A549 (cell line): ENCODE results near the gene FAM171A1. TPM values are rescaled to one million over a fixed set of nuclear protein-coding genes. Genes with fewer than 3 reads are reported as not detected.

Experiments used
- ATAC-seq, 2 experiments: fragments of 200-7000 bp in 1 of 2; fragments of >200 bp in 1 of 2; cut with Nextera tagmentation in 1 of 2; cut with Tn5 transposase in 1 of 2; 3 replicates each; pipeline versions ENCODE4 v1.8.0 to v1.9.1; 2018 to 2020; ENCODE audit warnings: mild to moderate bottlenecking in 1 of 2, moderate library complexity in 1 of 2
- CTCF ChIA-PET: fragments of 300-600 bp; sonication (Branson Sonifier 250); formaldehyde crosslinking; extraction: SDS; loops from one replicate; lab custom pipeline; 2021; ENCODE audit warnings: antibody characterized with exemption, inconsistent platforms; lab: Yijun Ruan, JAX
- POLR2A ChIA-PET: fragments of 350-600 bp; formaldehyde crosslinking; extraction: SDS; loops from one replicate; lab custom pipeline; 2021; ENCODE audit warnings: antibody characterized with exemption, inconsistent platforms; lab: Yijun Ruan, JAX
- DNase-seq, 2 experiments: peaks; one replicate each; pipeline versions ENCODE4 v3.0.0 to v3.0.0-alpha.2; 2011 to 2016; ENCODE audit warnings: low read depth in 1 of 2, low spot score in 1 of 2
- FAIRE-seq: peaks from 2 replicates; lab custom pipeline; 2011; peaks lifted over from hg19 to GRCh38; lab: Jason Lieb, UNC
- H3K27ac ChIP-seq, 2 experiments: fragments of >200 bp; sonication (Bioruptor Twin); formaldehyde crosslinking; 3 replicates each; pipeline ENCODE4 v1.5.1; 2016 to 2017
- H3K4me1 ChIP-seq: fragments of >200 bp; sonication (Bioruptor Twin); formaldehyde crosslinking; 3 replicates; pipeline ENCODE4 v1.6.1; 2016
- H3K4me2 ChIP-seq: fragments of >200 bp; sonication (Bioruptor Twin); formaldehyde crosslinking; 3 replicates; pipeline ENCODE4 v1.6.1; 2016
- H3K4me3 ChIP-seq: fragments of >200 bp; sonication (Bioruptor Twin); formaldehyde crosslinking; 3 replicates; pipeline ENCODE4 v1.5.1; 2016
- H3K9me3 ChIP-seq: fragments of >200 bp; sonication (Bioruptor Twin); formaldehyde crosslinking; 3 replicates; pipeline ENCODE4 v1.6.1; 2016
- BCL3 ChIP-seq: fragments of >200 bp; sonication (Bioruptor Twin); formaldehyde crosslinking; IDR thresholded peaks from 3 replicates; pipeline ENCODE4 v1.6.1; 2016
- CBX2 ChIP-seq: fragments of 200-600 bp; sonication (generic); IDR thresholded peaks from 2 replicates; pipeline ENCODE4 v1.6.1; 2016; ENCODE audit warnings: low read depth, mild to moderate bottlenecking, borderline replicate concordance
- CBX8 ChIP-seq: fragments of 200-600 bp; sonication (generic); IDR thresholded peaks from 2 replicates; pipeline ENCODE4 v1.6.1; 2016
- CEBPB ChIP-seq, 2 experiments: fragments of >200 bp in 1 of 2; sonication (Bioruptor Twin) in 1 of 2; formaldehyde crosslinking in 1 of 2; IDR thresholded peaks; 2 replicates each; pipeline ENCODE4 v1.6.1; 2012 to 2016
- CHD2 ChIP-seq: fragments of 150-350 bp; IDR thresholded peaks from 2 replicates; pipeline ENCODE4 v1.6.1; 2014; ENCODE audit warnings: low read length; ENCODE audit not compliant: partially characterized antibody
- CHD4 ChIP-seq: fragments of 200-600 bp; sonication (generic); IDR thresholded peaks from 2 replicates; pipeline ENCODE4 v1.6.1; 2016; ENCODE audit warnings: antibody characterized with exemption, mild to moderate bottlenecking, borderline replicate concordance
- CTCF ChIP-seq: fragments of >200 bp; sonication (Bioruptor Twin); formaldehyde crosslinking; IDR thresholded peaks from 3 replicates; pipeline ENCODE4 v1.5.1; 2016
- EHMT2 ChIP-seq: fragments of 200-600 bp; sonication (generic); IDR thresholded peaks from 2 replicates; pipeline ENCODE4 v1.6.1; 2016; ENCODE audit warnings: antibody characterized with exemption, low read depth, mild to moderate bottlenecking, moderate library complexity
- EP300 ChIP-seq, 2 experiments: fragments of >200 bp; sonication (Bioruptor Twin); formaldehyde crosslinking; IDR thresholded peaks; 2 replicates in 1 of 2; 3 replicates in 1 of 2; pipeline ENCODE4 v1.6.1; 2016 to 2017
- FOSB ChIP-seq: fragments of 250-450 bp; sonication (Bioruptor Pico); IDR thresholded peaks from 2 replicates; pipeline ENCODE4 v1.5.0; 2020; ENCODE audit warnings: mild to moderate bottlenecking, moderate library complexity
- FOSL2 ChIP-seq, 2 experiments: fragments of 450-650 bp in 1 of 2; fragments of >200 bp in 1 of 2; sonication (Bioruptor Twin) in 1 of 2; formaldehyde crosslinking; IDR thresholded peaks; 2 replicates each; pipeline versions ENCODE4 v1.5.0 to v1.6.1; 2016 to 2020; ENCODE audit warnings: mild to moderate bottlenecking in 1 of 2, moderate library complexity in 1 of 2
- JUN ChIP-seq, 2 experiments: fragments of >200 bp; sonication (Bioruptor Twin); formaldehyde crosslinking; IDR thresholded peaks; 2 replicates in 1 of 2; 3 replicates in 1 of 2; pipeline ENCODE4 v1.6.1; 2016 to 2017
- KDM1A ChIP-seq: fragments of 200-600 bp; sonication (generic); IDR thresholded peaks from 2 replicates; pipeline ENCODE4 v1.6.1; 2016; ENCODE audit warnings: low read depth, mild to moderate bottlenecking
- MAFK ChIP-seq: fragments of 450-650 bp; IDR thresholded peaks from 2 replicates; pipeline ENCODE4 v1.6.1; 2014; ENCODE audit not compliant: partially characterized antibody
- MAZ ChIP-seq: fragments of 150-350 bp; IDR thresholded peaks from 2 replicates; pipeline ENCODE4 v1.6.1; 2014; ENCODE audit warnings: antibody characterized with exemption, low read depth, low read length, borderline replicate concordance
- NFE2L2 ChIP-seq: fragments of 150-350 bp; conservative IDR thresholded peaks from 2 replicates; pipeline ENCODE4 v1.6.1; 2014; ENCODE audit warnings: low read length
- NR3C1 ChIP-seq: fragments of >200 bp; sonication (Bioruptor Twin); formaldehyde crosslinking; IDR thresholded peaks from 3 replicates; pipeline ENCODE4 v1.6.1; 2017
- PBX3 ChIP-seq: IDR thresholded peaks from 2 replicates; pipeline ENCODE4 v1.6.1; 2012
- RAD21 ChIP-seq, 2 experiments: fragments of >200 bp in 1 of 2; sonication (Bioruptor Twin) in 1 of 2; formaldehyde crosslinking in 1 of 2; IDR thresholded peaks in 1 of 2; conservative IDR thresholded peaks in 1 of 2; 2 replicates in 1 of 2; 3 replicates in 1 of 2; pipeline ENCODE4 v1.6.1; 2012 to 2018; ENCODE audit warnings: inconsistent platforms in 1 of 2
- RCOR1 ChIP-seq: fragments of 150-350 bp; IDR thresholded peaks from 2 replicates; pipeline ENCODE4 v1.6.1; 2014; ENCODE audit warnings: antibody characterized with exemption, low read length, low read depth
- RFX5 ChIP-seq: fragments of 450-650 bp; IDR thresholded peaks from 2 replicates; pipeline ENCODE4 v1.7.1; 2014; ENCODE audit warnings: antibody characterized with exemption, mild to moderate bottlenecking, moderate library complexity
- SREBF2 ChIP-seq: fragments of 450-650 bp; IDR thresholded peaks from 2 replicates; pipeline ENCODE4 v1.6.1; 2014; ENCODE audit warnings: mild to moderate bottlenecking, moderate library complexity
- TFCP2L1 ChIP-seq: fragments of 250-450 bp; sonication (Bioruptor Pico); IDR thresholded peaks from 2 replicates; pipeline ENCODE4 v1.5.0; 2021; ENCODE audit warnings: mild to moderate bottlenecking
- ZNF302 ChIP-seq: fragments of 250-450 bp; sonication (Bioruptor Pico); IDR thresholded peaks from 2 replicates; pipeline ENCODE4 v1.9.0; 2021; ENCODE audit warnings: inconsistent platforms, mild to moderate bottlenecking, moderate library complexity
- ZSCAN20 ChIP-seq: fragments of 250-450 bp; sonication (Bioruptor Pico); IDR thresholded peaks from 2 replicates; pipeline ENCODE4 v1.8.0; 2022; ENCODE audit warnings: mild to moderate bottlenecking, moderate library complexity
- WGBS: methylation state at CpG from one replicate; pipeline ENCODE4 v1.1.6; 2017; ENCODE audit errors: missing lambda C conversion rate; 5-methylcytosine and 5-hydroxymethylcytosine counted together
- polyA plus RNA-seq, 4 experiments: library from polyadenylated mRNA; depleted of rRNA in 3 of 4; stranded (reverse); fragments of >200 nt; fragmentation: RNase III in 1 of 4; extraction: RNeasy Plus Mini Kit Qiagen cat#74134 plus additional on column Dnase treatment in 1 of 4; gene quantifications; 2 replicates in 3 of 4; 3 replicates in 1 of 4; pipeline ENCODE4 v1.2.3, GENCODE V29; 2011 to 2017
- TF ChIP-seq, protein P1 (sequence below): fragments of 200-600 bp; sonication (generic); IDR thresholded peaks from 2 replicates; pipeline ENCODE4 v1.6.1; 2016; ENCODE audit warnings: antibody characterized with exemption, mild to moderate bottlenecking, moderate library complexity

Gene FAM171A1
- polyA plus RNA-seq, 2 of the 4 experiments (the other 2 are of a cell fraction): 13.8 to 15.2 TPM

DNA sequence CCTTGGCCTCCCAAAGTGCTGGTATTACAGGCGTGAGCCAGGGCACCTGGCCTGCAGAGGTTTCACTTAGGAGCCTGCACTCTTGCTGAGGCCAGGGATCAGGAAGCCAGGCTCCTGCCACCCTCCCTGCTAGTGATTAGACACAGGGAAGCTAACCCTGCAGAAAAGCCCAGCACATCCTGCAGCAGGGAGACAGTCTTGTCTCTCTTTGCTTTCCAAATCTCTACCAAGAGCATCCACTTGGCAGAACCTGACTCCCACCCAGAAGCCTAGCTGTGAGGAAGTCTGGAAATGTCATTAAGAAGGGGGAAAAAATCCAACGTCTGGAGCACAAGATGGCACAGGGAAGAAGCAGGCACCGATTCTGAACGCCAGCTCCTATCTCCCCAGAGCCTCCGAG lies 8.0 kb upstream of the FAM171A1 start (continued):
- TF ChIP-seq, protein P1, sequence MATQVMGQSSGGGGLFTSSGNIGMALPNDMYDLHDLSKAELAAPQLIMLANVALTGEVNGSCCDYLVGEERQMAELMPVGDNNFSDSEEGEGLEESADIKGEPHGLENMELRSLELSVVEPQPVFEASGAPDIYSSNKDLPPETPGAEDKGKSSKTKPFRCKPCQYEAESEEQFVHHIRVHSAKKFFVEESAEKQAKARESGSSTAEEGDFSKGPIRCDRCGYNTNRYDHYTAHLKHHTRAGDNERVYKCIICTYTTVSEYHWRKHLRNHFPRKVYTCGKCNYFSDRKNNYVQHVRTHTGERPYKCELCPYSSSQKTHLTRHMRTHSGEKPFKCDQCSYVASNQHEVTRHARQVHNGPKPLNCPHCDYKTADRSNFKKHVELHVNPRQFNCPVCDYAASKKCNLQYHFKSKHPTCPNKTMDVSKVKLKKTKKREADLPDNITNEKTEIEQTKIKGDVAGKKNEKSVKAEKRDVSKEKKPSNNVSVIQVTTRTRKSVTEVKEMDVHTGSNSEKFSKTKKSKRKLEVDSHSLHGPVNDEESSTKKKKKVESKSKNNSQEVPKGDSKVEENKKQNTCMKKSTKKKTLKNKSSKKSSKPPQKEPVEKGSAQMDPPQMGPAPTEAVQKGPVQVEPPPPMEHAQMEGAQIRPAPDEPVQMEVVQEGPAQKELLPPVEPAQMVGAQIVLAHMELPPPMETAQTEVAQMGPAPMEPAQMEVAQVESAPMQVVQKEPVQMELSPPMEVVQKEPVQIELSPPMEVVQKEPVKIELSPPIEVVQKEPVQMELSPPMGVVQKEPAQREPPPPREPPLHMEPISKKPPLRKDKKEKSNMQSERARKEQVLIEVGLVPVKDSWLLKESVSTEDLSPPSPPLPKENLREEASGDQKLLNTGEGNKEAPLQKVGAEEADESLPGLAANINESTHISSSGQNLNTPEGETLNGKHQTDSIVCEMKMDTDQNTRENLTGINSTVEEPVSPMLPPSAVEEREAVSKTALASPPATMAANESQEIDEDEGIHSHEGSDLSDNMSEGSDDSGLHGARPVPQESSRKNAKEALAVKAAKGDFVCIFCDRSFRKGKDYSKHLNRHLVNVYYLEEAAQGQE: no peak
- TF ChIP-seq KDM1A (no peak), ZNF302 (CRISPR knock-in tag) (no peak), CBX2 (no peak)

- H3K4me2 ChIP-seq: no peak overlapping the region
- CTCF ChIA-PET: interaction anchor here (0.7 kb wide), 1 partner anchor 1864 kb away, joined by 3 read pairs; no protein-coding TSS in a partner anchor
- 72% methylated on average over 5 of the region's 5 CpGs for WGBS
- H3K4me1 ChIP-seq: peaks cover 6% of the 10 kb centered on the region; the same call in 2 of the 3 replicates
- FAIRE-seq: no peak
- no peak for DNase-seq
- TF ChIP-seq FOSB (CRISPR knock-in tag) (no peak), MAZ (no peak), FOSL2 (IDR thresholded peaks at IDR 0.05) (no peak), FOSL2 (CRISPR knock-in tag; IDR thresholded peaks at IDR 0.05) (no peak), CBX2 (no peak), RFX5 (no peak), CBX8 (no peak), EHMT2 (no peak), CTCF (no peak), NR3C1 (no peak), PBX3 (no peak), ZSCAN20 (CRISPR knock-in tag) (no peak)
- TF ChIP-seq, all 56 proteins: peak for 0
- Histone ChIP-seq H3K27ac (no peak overlapping the region), H3K9me3 (no peaks in the 10 kb centered on the region), H3K4me3 (no peak overlapping the region)
- peak in 1 of 2 experiments; percentile 37; a peak in 3 of 6 replicates for ATAC-seq
- POLR2A ChIA-PET: no interaction called here
These were observed 7.5 kb upstream of the FAM171A1 start for GRCh38 chr10:15378569-15378968.

DNA sequence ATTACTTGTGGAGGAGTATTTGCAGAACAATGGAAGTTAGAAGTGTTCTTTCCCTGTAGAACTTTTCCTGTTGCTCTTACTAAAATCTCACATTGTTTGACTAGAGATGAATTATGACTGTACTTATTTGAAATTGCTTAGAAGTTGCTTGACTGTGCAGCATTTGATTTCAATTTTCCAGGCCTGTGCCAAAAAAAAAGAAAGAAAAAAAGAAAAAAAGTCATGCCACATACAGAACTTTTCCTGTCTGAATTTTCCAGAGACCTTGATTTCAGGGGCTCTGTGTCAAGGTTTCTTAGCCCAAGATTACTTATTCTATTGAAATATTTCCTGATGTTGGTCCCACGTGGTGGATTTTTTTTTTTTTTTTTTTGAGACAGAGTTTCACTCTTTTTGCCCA lies 3.5 kb upstream of the FAM171A1 start:
- ChIA-PET POLR2A (no interaction called here), CTCF (no interaction called here)
- FAIRE-seq (no peak), DNase-seq (no peak), ATAC-seq (no peak)
- no peaks in the 10 kb centered on the region for H3K9me3 ChIP-seq
- no peak overlapping the region for H3K4me2 ChIP-seq
- no peak overlapping the region for H3K27ac ChIP-seq
- H3K4me1 ChIP-seq: peaks cover 8% of the 10 kb centered on the region; the same call in 2 of the 3 replicates
- 6% methylated on average over 1 of the region's 1 CpG for WGBS
- H3K4me3 ChIP-seq: no peak overlapping the region
- no peak for TF ChIP-seq CHD4
- no peak for TF ChIP-seq CBX2
- TF ChIP-seq FOSB (CRISPR knock-in tag): no peak
- TF ChIP-seq CEBPB (IDR thresholded peaks at IDR 0.05): no peak
- TF ChIP-seq EP300 (IDR thresholded peaks at IDR 0.05): no peak
- TF ChIP-seq PBX3: no peak
- no peak for TF ChIP-seq CBX8
- no peak for TF ChIP-seq MAFK
- no peak for TF ChIP-seq RAD21 (conservative IDR thresholded peaks at IDR 0.05 in 1 of 2, IDR thresholded peaks at IDR 0.05 in 1 of 2)
- TF ChIP-seq TFCP2L1 (CRISPR knock-in tag): no peak
- TF ChIP-seq CHD2: no peak
- no peak for TF ChIP-seq JUN (IDR thresholded peaks at IDR 0.05)
- no peak for TF ChIP-seq BCL3
- TF ChIP-seq RCOR1: no peak
- TF ChIP-seq NFE2L2: no peak
- no peak for TF ChIP-seq SREBF2
